GM21360 (cell line): ENCODE data around the gene TBC1D10B.
A peak's percentile ranks its signal among the peaks of the same experiment; 100 is the strongest.
"Not testable (repeated sequence)": the region's sequence is repeated elsewhere in the genome, so short reads cannot be mapped to it uniquely, and the experiment has no call there.

Experiments used
- ATAC-seq: cut with Tn5 transposase; IDR thresholded peaks from one replicate; pipeline ENCODE4 v1.9.1; 2021; ENCODE audit warnings: mild to moderate bottlenecking, moderate library complexity; ENCODE audit not compliant: unreplicated experiment

Gene TBC1D10B

DNA sequence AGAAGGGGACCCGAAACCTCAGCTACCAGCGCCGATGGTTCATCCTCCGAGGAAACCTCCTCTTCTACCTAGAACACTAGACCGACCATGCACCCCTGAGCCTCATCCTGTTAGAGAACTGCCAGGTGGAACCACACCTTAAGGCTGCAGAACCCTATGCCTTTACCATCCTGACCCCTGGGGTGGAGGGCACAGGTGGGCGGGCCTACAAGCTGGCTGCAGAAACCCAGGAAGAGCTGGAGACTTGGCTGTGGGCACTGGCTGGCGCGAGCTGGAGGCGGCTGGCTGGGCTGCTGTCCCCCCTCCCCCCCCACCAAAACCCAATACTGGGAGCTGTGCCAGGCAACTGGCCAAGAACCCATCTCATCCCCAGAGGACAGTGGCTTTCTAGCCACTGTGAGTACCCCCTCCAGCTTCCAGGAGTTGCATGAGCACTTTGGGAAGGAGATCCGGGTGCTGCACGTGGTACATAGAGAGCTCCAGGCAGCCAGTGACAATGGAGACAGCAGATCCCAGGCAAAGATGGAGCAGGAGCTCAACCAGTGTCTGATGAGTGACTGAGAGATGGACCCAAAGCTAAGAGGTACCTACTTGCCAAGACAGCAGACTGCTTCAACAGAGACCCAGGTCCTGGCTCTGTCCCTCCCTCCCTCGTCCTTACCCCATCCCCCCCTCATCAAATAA lies 13.8 kb downstream of the TBC1D10B start:
- no peak for ATAC-seq

DNA sequence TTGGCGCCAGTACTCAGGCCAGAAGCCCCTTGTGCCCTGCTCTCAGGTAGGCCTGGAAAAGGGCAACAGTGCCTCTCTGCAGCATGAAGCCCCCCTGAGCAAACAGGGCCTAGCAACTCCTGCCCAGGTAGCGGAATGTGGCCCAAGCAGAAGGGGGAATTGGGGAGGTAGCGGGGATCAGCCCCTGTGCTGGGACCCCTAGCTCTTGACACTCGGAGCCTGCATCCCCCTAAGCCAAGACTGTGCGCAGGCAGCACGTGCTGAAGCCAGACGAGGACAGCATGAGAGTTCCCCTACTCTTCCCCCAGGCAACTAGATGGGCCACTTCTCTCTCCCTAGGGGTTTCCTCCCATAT lies 14.4 kb downstream of the TBC1D10B start:
- no peak for ATAC-seq

DNA sequence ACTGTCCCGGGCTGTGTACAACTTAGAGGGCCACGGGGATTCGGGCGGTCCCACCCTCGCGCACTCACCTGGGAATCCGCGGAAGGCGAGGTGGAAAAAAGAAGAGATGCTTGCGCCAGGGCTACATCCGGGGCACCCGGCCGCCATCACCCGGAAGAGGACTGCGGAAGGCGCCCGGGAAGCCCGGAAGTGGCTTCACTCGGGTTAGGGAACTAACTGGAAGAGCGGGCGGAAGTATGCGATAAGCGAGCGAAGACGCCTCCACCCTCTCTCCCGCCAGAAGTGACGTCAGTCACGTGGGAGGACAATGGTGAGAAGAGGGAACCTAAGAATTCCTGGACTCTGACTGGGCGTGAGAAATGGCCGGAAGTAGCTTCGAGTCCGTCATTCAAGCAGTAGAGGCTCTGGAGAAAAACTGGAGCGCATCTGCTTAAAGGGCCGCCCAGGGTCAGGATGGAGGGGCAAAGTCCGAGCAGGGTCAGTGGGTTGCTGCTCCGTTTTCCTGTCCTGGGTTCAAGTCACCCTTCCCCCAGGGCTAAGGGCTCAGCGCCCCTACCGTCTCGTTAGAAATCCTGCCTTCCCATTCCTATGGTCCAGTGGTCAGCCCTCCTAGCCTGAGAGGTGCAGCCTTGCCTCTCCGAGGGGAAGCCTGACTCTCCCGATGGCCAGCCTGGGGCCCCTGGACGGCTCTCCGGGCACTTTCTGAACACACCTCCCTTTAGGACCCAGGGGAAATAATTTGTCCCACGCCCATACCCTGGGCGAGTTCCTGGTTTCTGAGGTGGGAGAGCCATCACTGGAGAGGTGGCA lies 14.9 kb downstream of the TBC1D10B start, which contains the start of gene CD2BP2:
Gene CD2BP2 (minus strand): TSS at position 165 of the 810 bp plus-strand sequence. CDS start 627 bp downstream, outside the sequence.
- ATAC-seq, result peak; percentile 56

DNA sequence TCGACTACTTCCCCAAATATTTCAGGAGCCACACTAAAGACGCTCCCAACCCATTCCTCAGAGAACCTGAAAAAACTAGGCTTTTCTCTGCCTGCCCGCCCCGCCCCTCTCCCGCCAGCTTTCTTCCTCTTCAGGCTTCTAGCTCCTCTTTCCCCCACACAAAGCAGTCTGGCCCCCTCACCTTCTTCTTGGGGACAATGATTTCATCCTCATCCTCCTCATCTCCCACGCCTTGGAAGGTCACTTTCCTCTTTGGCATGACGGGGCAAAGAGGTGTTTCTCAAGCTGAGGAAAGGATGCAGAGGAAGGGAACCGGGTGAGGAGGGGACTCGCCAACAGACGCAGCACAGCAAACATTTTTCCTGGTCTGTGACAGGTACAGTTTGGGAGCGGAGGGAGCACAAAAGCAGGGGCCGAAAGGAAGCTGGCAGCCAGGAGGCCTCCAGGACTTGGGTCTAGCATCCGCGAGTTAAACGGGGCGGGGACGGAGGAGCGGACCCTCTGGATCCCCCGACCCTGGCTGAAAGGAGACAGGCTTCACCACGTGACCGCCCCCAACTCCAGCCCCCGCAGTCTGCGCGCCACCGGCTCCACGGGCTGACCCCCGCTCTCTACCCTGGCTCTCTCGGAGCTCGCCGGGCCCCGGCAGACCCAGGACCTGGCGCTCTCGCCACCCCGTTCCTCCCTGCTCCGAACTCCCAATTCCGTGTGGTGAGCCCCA lies 15.7 kb downstream of the TBC1D10B start:
- peak; percentile 17 for ATAC-seq

DNA sequence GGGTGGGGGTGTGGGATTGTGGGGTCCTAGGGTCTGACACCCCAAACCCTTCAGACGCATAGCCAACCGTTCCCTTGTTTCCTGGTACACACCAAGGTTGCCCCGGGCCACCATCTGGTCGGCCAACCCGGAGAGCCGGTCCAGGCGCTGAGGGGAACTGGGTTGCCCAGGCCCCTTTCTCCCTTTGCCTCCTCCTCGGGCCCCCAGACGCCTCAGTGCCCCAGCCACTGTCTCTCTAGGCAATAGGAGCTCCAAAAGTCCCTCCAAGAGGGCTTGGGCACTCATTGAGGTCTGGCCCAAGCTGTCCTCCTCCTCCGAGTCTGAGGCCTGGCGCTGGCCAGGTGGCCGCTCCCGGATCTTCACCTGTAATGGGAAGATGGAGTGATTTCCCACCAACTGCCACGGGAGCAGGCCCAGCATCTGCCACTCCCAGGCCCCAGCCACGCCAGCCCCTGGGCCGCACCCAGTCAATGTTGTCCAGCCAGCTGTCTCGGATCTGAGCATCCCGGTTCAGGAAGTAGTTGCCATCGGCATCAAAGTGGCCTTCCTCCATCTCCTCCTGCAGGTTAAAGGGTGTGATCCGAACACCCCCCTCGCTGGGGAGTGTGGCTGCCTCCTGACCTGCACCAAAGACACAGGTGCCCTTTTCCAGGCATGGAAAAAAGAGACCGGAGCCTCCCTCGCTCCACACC lies 16.7 kb downstream of the TBC1D10B start:
- no peak for ATAC-seq

DNA sequence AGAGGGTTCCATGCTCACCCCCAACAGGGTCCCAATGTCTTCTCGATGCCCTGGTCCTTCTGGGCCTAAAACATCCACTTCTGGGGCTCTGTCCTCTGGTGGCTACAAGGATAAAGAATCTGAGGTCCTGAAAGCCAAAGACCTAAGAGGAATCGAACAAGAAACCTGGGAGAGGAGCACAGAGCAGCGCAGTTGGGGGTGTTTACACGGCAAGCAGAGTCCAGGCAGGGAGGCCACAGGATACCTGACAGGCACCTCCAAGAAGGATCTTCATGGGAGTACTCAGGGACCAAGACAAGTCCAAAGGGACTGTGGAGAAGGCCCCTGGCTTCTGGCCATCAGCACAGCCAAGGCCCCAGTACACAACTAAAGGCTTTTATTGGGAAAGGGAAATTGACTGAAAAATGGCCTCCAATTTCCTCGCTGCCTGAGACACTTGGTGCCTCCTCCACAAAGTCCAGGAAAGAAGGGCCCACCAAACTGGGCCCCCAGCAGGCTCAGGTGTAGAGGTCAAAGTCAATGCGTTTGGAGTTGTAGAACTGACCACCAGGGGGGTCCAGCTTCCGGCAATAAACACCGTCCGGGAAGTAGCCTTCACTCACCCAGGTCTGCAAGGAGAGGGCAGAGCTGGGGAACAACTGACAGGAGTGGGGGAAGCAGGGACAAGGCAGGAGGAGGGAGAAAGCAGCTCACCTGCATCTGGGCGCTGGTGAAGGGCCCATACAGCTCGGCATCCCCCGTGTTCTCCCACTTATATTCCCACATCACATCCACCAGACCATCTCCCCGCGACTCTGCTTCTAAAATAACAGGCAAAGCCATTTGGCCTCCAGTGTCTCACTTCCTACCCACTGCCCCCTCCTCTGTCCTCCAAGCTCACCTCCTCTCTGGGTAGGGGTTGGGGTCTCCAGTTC lies 17.5 kb downstream of the TBC1D10B start:
- no peak for ATAC-seq

DNA sequence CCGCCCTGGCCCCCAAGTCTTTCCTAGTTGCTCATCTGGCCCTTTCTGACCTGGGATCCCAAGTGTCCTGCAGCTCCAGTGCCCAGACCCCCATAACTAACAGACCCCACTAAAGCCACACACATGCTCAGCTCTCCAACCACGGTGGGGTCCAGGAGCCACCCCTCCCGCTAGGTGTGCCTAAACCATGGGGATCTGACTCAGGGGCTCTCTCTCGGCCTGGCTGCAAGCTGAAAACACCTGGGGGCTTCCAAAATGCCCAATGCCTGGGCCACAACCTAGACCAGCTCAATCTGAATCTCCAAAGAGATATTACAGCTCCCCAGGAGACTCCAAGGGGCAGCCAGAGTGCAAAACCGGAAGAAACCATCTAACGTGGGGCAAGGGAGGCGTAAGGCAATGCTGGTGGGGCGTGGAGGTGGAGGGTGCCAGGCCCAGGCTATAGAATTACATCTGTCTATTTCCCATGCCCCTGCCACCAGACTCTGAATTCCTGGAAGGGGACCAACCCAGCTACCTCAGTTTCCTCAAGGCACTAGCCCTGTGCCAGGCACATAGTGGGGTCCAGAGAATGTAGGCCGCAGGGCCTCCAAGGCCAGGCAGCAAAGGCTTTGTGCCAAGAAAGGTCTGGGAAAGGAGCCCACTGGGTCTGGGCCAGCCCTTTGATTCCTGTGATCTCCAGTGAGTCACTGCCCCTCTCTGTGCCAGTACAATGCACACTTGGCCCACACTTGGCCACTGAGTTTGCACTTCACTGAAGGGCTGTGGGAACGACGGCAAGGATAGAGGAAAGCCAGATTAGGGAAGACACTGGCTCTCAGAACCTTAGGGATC lies 18.5 kb downstream of the TBC1D10B start:
- ATAC-seq, result no peak

DNA sequence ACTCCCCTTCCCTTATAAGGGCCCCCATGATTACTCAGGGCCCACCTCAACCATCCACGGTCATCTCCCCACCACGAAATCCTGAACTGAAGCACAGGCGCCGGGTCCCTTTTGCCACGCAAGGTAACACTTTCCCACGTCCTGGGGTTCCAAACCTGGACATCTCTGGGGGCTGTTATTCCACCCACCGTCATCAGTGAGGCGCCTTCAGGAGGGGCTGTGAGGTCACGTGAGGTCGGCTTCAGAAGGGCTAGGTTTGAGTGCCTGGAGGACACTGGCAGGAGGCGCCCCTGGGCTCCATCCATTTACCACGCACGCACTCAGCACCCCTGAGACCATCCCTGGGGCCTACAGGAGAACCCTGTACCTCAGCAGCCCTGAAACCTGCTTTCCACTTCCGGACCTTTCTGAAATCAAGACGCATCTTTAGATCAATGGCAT lies 19.3 kb downstream of the TBC1D10B start:
- ATAC-seq, result no peak

DNA sequence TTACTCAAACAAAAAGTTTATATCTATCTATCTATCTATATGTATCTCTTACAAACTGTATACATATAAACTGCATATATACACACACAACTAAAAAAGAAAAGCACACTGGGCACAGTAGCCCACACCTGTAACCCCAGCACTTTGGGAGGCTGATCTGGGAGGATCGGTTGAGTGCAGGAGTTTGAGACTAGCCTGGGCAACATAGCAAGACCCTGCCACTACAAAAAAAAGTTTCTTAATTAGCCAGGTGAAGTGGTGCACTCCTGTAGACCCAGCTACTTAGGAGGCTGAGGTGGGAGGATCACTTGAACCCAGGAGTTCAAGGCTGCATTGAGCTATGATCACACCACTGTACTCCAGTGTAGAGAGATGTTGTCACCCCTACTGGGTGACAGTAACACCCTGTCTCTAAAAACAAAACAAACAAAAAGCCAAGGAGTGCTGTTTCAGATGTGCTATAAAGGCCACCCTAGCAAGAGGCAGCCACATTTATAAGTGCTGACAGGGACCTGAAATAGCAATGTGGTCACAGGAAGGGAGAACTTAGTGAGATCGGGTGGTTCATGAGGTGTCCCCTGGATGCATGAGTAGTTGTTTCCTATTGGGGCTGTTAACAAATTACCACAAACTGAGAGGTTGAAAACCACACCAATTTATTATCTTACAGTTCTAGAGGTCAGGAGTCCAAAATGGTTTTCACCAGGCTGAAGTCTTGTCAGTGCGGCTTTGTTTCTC lies 20.0 kb downstream of the TBC1D10B start:
- no peak for ATAC-seq

DNA sequence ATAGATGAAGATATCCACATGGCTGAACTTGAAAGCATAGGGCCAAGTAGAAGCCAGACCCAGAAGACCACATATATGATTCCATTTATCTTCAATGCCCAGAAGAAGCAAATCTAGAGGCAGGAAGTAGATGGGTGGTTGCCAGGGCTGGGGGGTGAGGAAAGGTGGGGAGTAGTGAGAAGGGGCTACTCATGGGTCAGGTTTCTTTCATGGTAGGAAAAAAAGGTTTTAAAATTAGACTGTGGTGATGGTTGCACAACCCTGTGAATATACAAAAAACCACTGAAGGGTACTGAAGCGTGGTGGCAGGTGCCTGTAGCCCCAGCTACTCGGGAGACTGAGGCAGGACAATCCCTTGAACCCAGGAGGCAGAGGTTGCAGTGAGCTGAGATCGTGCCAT lies 20.6 kb downstream of the TBC1D10B start:
- no peak for ATAC-seq

DNA sequence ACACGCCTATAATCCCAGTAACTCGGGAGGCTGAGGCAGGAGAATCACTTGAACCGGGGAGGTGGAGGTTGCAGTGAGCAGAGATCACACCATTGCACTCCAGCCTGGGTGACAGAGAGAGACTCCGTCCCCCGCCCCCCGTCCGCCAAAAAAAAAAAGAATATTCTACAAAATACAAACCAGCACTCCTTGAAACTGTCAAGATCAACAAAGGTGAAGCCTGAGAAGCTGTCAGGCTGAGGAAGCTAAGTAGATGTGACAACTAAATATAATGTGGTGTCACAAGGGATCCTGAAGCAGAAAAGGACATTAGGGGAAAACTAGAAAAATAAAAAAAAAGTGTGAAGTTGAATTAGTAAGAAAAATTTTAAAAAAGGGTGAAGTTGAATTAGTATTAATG lies 21.4 kb downstream of the TBC1D10B start:
- no peak for ATAC-seq

DNA sequence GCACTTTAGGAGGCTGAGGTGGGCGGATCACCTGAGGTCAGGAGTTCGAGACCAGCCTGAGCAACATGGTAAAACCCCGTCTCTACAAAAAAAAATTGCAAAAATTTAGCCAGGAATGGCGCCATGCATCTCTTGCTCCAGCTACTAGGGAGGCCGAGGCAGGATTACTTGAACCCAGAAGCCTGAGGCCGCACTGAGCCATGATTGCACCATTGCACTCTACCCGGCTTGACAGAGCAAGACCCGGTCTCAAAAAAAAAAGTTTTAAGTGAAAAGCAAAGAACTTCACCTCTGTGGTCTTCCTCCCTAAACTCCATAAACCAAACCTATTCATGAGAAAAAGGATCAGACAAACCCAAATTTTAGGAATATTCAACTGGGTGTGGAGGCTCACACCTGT lies 22.2 kb downstream of the TBC1D10B start:
- no peak for ATAC-seq

DNA sequence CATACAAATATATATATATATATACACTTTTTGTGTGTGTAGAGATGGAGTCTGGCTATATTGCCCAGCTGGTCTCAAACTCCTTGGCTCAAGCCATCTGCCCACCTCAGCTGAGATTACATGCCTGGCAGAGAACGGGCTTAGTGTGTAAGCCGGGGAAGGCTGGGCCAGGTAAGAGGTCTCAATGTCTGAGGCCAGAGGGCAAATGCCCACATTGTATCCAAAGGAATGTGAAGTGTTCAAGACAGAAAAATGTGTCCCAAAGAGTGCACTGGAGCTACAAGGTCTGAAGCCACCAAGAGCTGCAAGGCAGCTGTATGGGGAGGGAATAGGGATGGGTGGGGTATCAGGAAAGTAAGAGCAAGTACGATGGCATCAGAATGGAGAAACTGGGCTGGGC lies 24.0 kb downstream of the TBC1D10B start:
- no peak for ATAC-seq

DNA sequence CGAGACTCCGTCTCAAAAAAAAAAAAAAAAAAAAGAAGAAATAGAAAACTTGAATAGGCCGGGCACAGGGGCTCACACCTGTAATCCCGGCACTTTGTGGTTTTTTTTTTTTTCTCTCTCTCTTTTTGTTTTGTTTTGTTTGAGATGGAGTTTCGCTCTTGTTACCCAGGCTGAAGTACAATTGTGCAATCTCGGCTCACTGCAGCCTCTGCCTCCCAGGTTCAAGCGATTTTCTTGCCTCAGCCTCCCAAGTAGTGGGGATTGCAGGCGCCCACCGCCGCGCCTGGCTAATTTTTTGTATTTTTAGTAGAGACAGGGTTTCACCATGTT lies 26.8 kb downstream of the TBC1D10B start:
- not testable (repeated sequence) for ATAC-seq

DNA sequence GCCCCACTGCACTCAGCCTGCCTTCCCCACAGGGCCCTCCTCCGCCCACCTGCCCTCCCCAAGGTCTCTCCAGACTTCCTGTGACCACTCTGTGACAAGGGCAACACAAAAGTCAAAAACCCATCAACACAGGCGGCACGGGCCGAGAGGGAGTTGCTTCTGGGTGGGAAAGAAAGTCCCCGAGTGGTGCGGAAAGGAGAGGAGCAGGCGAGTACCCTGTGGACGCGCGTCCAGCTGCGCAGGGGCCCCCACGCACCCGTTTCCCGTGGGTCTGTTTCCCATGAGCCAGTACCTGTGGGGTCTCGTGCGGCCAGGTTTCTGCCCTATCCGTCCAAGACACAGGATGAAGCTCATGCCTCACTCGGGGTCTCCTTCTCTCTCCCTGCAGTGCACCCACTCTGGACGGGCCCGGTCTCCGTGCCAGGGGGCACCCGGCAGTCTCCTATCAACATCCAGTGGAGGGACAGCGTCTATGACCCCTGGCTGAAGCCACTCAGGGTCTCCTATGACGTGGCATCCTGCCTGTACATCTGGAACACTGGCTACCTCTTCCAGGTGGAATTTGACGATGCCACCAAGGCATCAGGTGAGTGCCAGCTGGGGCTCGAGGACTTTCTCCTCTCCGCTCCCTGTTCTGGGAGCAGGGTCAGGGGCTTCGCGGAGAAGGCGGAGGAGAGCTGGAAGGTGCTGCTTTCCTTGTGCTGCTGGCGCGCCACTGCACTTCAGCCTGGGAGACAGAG lies 27.4 kb downstream of the TBC1D10B start:
- ATAC-seq, result no peak

DNA sequence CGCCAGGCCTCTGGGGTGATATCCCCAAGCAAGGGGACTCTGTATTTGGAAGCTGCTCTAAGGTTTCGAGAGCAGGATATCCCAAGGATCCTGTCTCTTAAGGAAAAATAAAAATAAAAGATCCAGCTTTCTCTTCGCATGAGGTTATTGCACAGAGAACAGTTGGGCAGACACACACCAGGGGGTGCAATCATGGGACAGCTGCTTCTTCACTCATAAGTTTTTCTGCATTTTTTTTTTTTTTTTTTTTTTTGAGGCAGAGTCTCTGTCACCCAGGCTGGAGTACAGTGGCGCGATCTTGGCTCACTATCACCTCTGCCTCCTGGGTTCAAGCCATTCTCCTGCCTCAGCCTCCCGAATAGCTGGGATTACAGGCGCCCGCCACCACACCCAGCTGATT lies 28.3 kb downstream of the TBC1D10B start:
- ATAC-seq, result not testable (repeated sequence)

DNA sequence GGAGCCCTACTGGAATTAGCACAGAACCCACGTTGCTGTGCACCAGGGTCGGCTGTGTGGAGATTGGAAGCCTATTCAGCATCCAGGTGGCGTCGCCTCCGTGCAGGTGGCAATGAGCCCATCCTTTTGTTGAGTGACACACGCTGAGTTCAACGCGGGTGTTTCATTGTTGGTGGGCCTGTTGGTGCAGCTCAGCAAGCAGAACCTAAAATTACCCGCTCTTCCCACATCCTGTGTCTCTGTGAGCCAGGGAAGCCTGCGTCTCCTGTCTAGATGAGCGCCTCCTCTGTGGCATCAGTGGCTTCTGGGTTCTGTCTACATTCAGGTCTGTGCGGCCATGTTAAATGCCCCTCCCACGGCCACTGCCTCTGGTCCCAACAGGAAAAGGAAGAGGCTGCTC lies 29.7 kb downstream of the TBC1D10B start:
- ATAC-seq, result no peak

DNA sequence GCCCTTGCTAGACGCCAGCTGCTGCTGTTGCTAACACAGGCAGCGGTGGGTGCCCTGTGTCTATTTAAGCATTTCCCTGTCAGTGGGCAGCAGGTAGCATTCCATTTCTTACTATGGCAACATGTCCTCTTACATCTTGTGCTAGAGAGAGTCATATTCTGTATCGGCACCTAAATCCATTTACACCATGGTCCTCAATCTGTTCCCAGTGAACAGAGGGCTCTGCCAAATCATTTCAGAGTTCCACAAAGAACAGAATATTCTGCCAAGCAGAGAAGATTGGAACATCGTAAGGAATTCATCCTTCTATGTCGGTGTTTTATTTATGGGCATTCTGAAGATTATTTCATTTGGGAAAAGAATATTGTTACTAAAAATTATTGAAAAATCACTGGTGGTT lies 31.6 kb downstream of the TBC1D10B start:
- not testable (repeated sequence) for ATAC-seq
